ENCODE measurements around the gene POLRMT.

DNA sequence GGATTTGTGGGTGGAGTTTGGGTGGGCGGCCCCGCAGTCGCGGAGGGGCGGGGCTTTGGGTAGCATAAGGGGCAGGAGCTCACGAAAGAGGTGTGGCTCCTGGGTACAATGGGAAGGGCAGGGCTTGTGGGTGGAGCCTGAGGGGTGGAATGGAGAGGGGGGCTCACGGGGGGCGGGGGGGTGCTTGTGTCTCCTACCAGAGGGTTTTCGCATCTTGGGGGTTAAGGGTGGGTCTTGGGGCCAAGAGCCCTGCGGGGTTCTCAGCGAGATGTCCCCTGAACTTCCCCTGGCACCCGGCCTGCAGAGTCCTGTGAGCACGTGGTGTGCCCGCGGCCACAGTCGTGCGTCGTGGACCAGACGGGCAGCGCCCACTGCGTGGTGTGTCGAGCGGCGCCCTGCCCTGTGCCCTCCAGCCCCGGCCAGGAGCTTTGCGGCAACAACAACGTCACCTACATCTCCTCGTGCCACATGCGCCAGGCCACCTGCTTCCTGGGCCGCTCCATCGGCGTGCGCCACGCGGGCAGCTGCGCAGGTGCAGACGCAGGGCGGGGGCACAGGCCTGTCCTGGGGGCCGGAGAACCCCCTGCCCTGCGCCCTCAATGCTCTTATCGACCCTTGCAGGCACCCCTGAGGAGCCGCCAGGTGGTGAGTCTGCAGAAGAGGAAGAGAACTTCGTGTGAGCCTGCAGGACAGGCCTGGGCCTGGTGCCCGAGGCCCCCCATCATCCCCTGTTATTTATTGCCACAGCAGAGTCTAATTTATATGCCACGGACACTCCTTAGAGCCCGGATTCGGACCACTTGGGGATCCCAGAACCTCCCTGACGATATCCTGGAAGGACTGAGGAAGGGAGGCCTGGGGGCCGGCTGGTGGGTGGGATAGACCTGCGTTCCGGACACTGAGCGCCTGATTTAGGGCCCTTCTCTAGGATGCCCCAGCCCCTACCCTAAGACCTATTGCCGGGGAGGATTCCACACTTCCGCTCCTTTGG, 48.0 kb upstream of the POLRMT start:
- TF ChIP-seq POLR2A (IDR thresholded peaks at IDR 0.05) (no peak), CTCF (IDR thresholded peaks at IDR 0.05 in 4 of 5, conservative IDR thresholded peaks at IDR 0.05 in 1 of 5) (no peak)
